Esophagus squamous epithelium (tissue), 4 donors: ENCODE results near the gene AFAP1L1.

Experiments
- POLR2A ChIP-seq, 4 donors: fragments of 450-650 bp; IDR thresholded peaks; one replicate each; pipeline ENCODE4 v1.6.1; 2017; ENCODE audit warnings: antibody characterized with exemption in 4 of 4, mild to moderate bottlenecking in 4 of 4, moderate library complexity in 3 of 4
- TF ChIP-seq, protein P1 (sequence below), 6 experiments: fragments of 450-650 bp in 4 of 6; fragments of 200-600 bp in 2 of 6; sonication (generic) in 2 of 6; IDR thresholded peaks; one replicate each; pipeline ENCODE4 v1.5.1; 2016 to 2019; ENCODE audit warnings: antibody characterized with exemption in 6 of 6, mild to moderate bottlenecking in 4 of 6, moderate library complexity in 4 of 6

DNA sequence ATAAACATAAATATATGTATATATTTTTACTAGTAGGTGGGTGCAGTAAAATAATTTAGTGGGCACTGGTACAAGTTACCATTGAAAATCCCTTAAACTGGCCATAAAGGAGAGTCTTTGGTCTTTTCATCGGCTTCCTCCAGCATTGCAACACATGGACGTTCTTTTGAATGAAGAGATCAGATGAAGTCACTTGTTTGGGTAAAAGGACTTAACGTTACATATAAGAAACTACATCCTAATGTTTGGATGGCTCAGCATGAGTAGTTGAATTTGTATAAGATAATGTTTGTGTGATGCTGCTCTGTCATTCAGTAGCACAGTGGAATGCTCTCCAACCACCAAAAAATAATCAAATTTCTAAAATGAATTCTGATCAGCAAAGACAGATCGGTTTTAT lies 31.6 kb downstream of the AFAP1L1 start:
- no peak for TF ChIP-seq POLR2A (IDR thresholded peaks at IDR 0.05)
- TF ChIP-seq, protein P1, sequence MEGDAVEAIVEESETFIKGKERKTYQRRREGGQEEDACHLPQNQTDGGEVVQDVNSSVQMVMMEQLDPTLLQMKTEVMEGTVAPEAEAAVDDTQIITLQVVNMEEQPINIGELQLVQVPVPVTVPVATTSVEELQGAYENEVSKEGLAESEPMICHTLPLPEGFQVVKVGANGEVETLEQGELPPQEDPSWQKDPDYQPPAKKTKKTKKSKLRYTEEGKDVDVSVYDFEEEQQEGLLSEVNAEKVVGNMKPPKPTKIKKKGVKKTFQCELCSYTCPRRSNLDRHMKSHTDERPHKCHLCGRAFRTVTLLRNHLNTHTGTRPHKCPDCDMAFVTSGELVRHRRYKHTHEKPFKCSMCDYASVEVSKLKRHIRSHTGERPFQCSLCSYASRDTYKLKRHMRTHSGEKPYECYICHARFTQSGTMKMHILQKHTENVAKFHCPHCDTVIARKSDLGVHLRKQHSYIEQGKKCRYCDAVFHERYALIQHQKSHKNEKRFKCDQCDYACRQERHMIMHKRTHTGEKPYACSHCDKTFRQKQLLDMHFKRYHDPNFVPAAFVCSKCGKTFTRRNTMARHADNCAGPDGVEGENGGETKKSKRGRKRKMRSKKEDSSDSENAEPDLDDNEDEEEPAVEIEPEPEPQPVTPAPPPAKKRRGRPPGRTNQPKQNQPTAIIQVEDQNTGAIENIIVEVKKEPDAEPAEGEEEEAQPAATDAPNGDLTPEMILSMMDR (IDR thresholded peaks at IDR 0.05) = no peak
